GM23338 (cell line): ENCODE data around the gene ZBTB42. TPM values are rescaled to one million over a fixed set of nuclear protein-coding genes. Genes with fewer than 3 reads are reported as not detected.

Source experiments
- ATAC-seq: fragments of 200-7000 bp; cut with Tn5 transposase; 3 replicates; pipeline ENCODE4 v1.9.1; 2020
- DNase-seq: peaks from one replicate; pipeline ENCODE4 v3.0.0-alpha.2; 2015; ENCODE audit warnings: low spot score
- H2AFZ ChIP-seq: fragments of 200-600 bp; sonication (generic); 2 replicates; pipeline ENCODE4 v1.8.0; 2016; ENCODE audit warnings: antibody characterized with exemption, mild to moderate bottlenecking, moderate library complexity
- H3F3A ChIP-seq: fragments of 200-600 bp; sonication (generic); replicated peaks from 2 replicates; pipeline ENCODE4 v1.8.0; 2017; ENCODE audit warnings: antibody characterized with exemption, mixed run types, low read depth
- H3K27ac ChIP-seq: fragments of 200-600 bp; sonication (generic); 2 replicates; pipeline ENCODE4 v1.6.1; 2016; ENCODE audit warnings: low read depth
- H3K27me3 ChIP-seq: fragments of 200-600 bp; sonication (generic); 2 replicates; pipeline ENCODE4 v1.8.0; 2016; ENCODE audit warnings: mild to moderate bottlenecking, mixed run types, moderate library complexity; ENCODE audit not compliant: insufficient read depth
- H3K36me3 ChIP-seq: fragments of 200-600 bp; sonication (generic); 2 replicates; pipeline ENCODE4 v1.8.0; 2016; ENCODE audit warnings: mild to moderate bottlenecking; ENCODE audit not compliant: insufficient read depth
- H3K4me1 ChIP-seq: fragments of 200-600 bp; sonication (generic); 2 replicates; pipeline ENCODE4 v1.8.0; 2016; ENCODE audit warnings: mild to moderate bottlenecking, moderate library complexity; ENCODE audit not compliant: insufficient read depth
- H3K4me2 ChIP-seq: fragments of 200-600 bp; sonication (generic); 2 replicates; pipeline ENCODE4 v1.7.1; 2017; ENCODE audit warnings: mixed run types
- H3K4me3 ChIP-seq: fragments of 200-600 bp; sonication (generic); 2 replicates; pipeline ENCODE4 v1.6.1; 2016; ENCODE audit warnings: mixed run types
- H3K79me2 ChIP-seq: fragments of 200-600 bp; sonication (generic); replicated peaks from 2 replicates; pipeline ENCODE4 v1.8.0; 2017; ENCODE audit warnings: mild to moderate bottlenecking; ENCODE audit not compliant: insufficient read depth
- H3K9me2 ChIP-seq: fragments of 200-600 bp; sonication (generic); 2 replicates; pipeline ENCODE4 v1.8.0; 2017; ENCODE audit not compliant: insufficient read depth
- H4K20me1 ChIP-seq: fragments of 200-600 bp; sonication (generic); replicated peaks from 2 replicates; pipeline ENCODE4 v1.8.0; 2017; ENCODE audit warnings: mild to moderate bottlenecking; ENCODE audit not compliant: insufficient read depth
- H3K27ac Mint-ChIP-seq: 2 replicates; pipeline ENCODE4 v1.8.0; 2020; ENCODE audit warnings: inconsistent platforms, mild to moderate bottlenecking, moderate library complexity, mixed read lengths
- H3K27me3 Mint-ChIP-seq: 3 replicates; pipeline ENCODE4 v1.8.0; 2022; ENCODE audit warnings: low read depth, mild to moderate bottlenecking, moderate library complexity, mixed read lengths, inconsistent platforms; ENCODE audit not compliant: insufficient read depth, poor library complexity
- H3K36me3 Mint-ChIP-seq: 3 replicates; pipeline ENCODE4 v1.8.0; 2021; ENCODE audit warnings: low read depth, mild to moderate bottlenecking, inconsistent platforms, moderate library complexity, mixed read lengths
- H3K4me1 Mint-ChIP-seq: 3 replicates; pipeline ENCODE4 v1.8.0; 2020; ENCODE audit warnings: mild to moderate bottlenecking, inconsistent platforms, mixed read lengths
- H3K4me3 Mint-ChIP-seq: 3 replicates; pipeline ENCODE4 v1.8.0; 2021; ENCODE audit warnings: moderate library complexity, mild to moderate bottlenecking, inconsistent platforms, mixed read lengths
- H3K9me3 Mint-ChIP-seq: 3 replicates; pipeline ENCODE4 v1.8.0; 2020; ENCODE audit warnings: moderate library complexity, mild to moderate bottlenecking, inconsistent platforms, mixed read lengths
- CREB1 ChIP-seq: fragments of 250-450 bp; sonication (Bioruptor Pico); IDR thresholded peaks from 2 replicates; pipeline ENCODE4 v1.5.0; 2020; ENCODE audit warnings: low read depth, mild to moderate bottlenecking, moderate library complexity
- CTCF ChIP-seq, 2 experiments: fragments of 200-600 bp in 1 of 2; sonication (generic) in 1 of 2; conservative IDR thresholded peaks; 2 replicates each; pipeline versions ENCODE4 v1.5.1 to v1.6.1; 2016 to 2017; ENCODE audit warnings: antibody characterized with exemption in 2 of 2, low read depth in 2 of 2, mild to moderate bottlenecking in 2 of 2, moderate library complexity in 1 of 2
- ETS1 ChIP-seq: IDR thresholded peaks from 2 replicates; pipeline ENCODE4 v1.6.1; 2016; ENCODE audit warnings: antibody characterized with exemption
- JUNB ChIP-seq: IDR thresholded peaks from one replicate; pipeline ENCODE4 v1.6.1; 2016; ENCODE audit warnings: antibody characterized with exemption; ENCODE audit not compliant: unreplicated experiment
- POLR2AphosphoS5 ChIP-seq: IDR thresholded peaks from 2 replicates; pipeline ENCODE4 v1.6.1; 2016; ENCODE audit warnings: antibody characterized with exemption, low read depth
- STAT1 ChIP-seq: IDR thresholded peaks from one replicate; pipeline ENCODE4 v1.6.1; 2016; ENCODE audit warnings: antibody characterized with exemption; ENCODE audit not compliant: unreplicated experiment
- ZNF331 ChIP-seq: fragments of 250-450 bp; sonication (Bioruptor Pico); IDR thresholded peaks from 2 replicates; pipeline ENCODE4 v1.5.0; 2020; ENCODE audit warnings: low read depth, mild to moderate bottlenecking, moderate library complexity
- polyA plus RNA-seq: library from polyadenylated mRNA; unstranded; fragments of >200 nt; fragmentation: Nextera tagmentation; extraction: Ambion mirVana; gene quantifications from 2 replicates; pipeline ENCODE4 v1.2.1, GENCODE V29; 2016
- total RNA-seq: library from RNA; depleted of rRNA; stranded (reverse); fragments of >200 nt; shearing (Covaris generic); gene quantifications from 2 replicates; pipeline ENCODE4 v1.2.3, GENCODE V29; 2014

The ZBTB42 gene
- total and polyA plus RNA-seq, 2 experiments from 2014 or later = 0.70 to 4.4 TPM

GRCh38 chr14:104824353-104824997 lies 23.6 kb downstream of the ZBTB42 start (continued):
- TF ChIP-seq ETS1 (no peak), JUNB (no peak), CREB1 (CRISPR knock-in tag) (no peak), STAT1 (no peak), CTCF (conservative IDR thresholded peaks at IDR 0.05; ENCODE audit: low read depth in 2 of 2) (no peak)

- DNase-seq = peak; percentile 84
- Mint-ChIP-seq H3K4me3 (peak overlapping the region; percentile 78), H3K36me3 (peaks cover 8% of the 10 kb centered on the region; the same call in 2 of the 3 replicates), H3K27ac (no peak overlapping the region), H3K4me1 (peaks cover 10% of the 10 kb centered on the region), H3K9me3 (peaks cover 19% of the 10 kb centered on the region), H3K27me3 (peaks cover 43% of the 10 kb centered on the region)
- peaks cover 26% of the 10 kb centered on the region for H3K27me3 ChIP-seq
- peaks cover 17% of the 10 kb centered on the region for H3K9me2 ChIP-seq
- peaks cover 3% of the 10 kb centered on the region; the same call in 1 of the 2 replicates for H3K4me1 ChIP-seq
- H3K4me3 ChIP-seq = peak overlapping the region; percentile 73
- H3K27ac ChIP-seq = no peak overlapping the region
- peak overlapping the region; percentile 91 for H3K4me2 ChIP-seq
- TF ChIP-seq POLR2AphosphoS5 (0 out of 2 replicates have a peak, but pooled peaks have one; percentile 39), ZNF331 (CRISPR knock-in tag) (no peak), CTCF (conservative IDR thresholded peaks at IDR 0.05; ENCODE audit: low read depth in 2 of 2) (peak; percentile 44 to 83)
- no peaks in the 10 kb centered on the region for H3K36me3 ChIP-seq
- H4K20me1 ChIP-seq = no peaks in the 10 kb centered on the region
- ATAC-seq = peak; percentile 73
- H3F3A ChIP-seq = no peaks in the 10 kb centered on the region
- H2AFZ ChIP-seq = peak overlapping the region; percentile 96
- H3K79me2 ChIP-seq = no peaks in the 10 kb centered on the region
Measured at GRCh38 chr14:104826189-104826860, 25.4 kb downstream of the ZBTB42 start.
